ENCODE results near the gene GUCY2C.

- TF ChIP-seq CTCF (IDR thresholded peaks at IDR 0.05) (no peak), POLR2A (IDR thresholded peaks at IDR 0.05) (no peak), POLR2AphosphoS5 (IDR thresholded peaks at IDR 0.05) (no peak)
Measured at GRCh38 chr12:14741942-14742341, 45.5 kb upstream of the GUCY2C start.
